Measurements from ENCODE around the gene TXNL4B.

DNA sequence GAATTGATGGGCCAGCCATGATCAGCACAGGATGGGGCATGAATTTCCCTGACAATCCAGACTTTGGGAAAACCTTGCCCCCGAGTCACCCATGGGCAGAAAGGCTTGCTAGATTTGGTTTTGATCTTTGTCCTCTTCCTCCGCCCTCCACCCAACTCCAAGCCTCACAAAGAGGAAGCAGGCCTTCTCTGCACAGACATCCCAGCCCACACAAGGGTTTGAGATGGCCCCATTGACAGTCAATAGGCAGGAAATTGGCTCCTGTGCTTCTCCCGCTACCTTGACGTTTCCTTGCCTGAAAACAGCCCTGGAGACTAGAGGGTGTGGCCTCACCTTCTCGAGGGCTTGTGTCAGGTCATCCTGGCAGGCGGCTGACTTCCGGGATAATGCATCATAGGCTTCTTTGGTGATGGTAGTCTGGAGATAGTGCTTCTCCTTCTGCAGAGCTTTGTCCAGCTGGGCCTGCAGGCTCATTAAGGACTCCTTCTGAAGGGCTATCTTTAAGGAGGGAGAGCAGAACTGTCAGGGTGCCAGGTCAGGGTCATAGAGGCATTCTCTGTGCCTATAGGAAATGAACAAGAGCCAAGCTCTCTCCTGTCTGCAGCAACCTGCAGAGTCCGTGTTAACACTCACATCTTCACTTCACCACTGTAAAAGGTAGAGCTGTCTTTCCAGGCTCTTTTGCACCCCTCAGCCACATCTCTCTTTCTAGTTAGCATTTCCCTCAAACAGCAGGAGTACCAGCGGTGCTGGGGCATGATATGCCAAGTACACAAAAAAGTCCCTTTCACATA is 32.4 kb upstream of the TXNL4B start:
- TF ChIP-seq POLR2AphosphoS5 (IDR thresholded peaks at IDR 0.05; ENCODE audit: borderline replicate concordance, low read depth, low read length) (no peak), EZH2 (IDR thresholded peaks at IDR 0.05) (no peak), FOXP2 (optimal IDR thresholded peaks at IDR 0.05; ENCODE audit: control extremely low read depth, extremely low read length, insufficient read depth) (no peak)
